GM23338 (cell line): ENCODE measurements around the gene SMIM43. TPM values are rescaled to one million over a fixed set of nuclear protein-coding genes. Genes with fewer than 3 reads are reported as not detected.

Source experiments
- ATAC-seq: fragments of 200-7000 bp; cut with Tn5 transposase; 3 replicates; pipeline ENCODE4 v1.9.1; 2020
- DNase-seq: peaks from one replicate; pipeline ENCODE4 v3.0.0-alpha.2; 2015; ENCODE audit warnings: low spot score
- H2AFZ ChIP-seq: fragments of 200-600 bp; sonication (generic); 2 replicates; pipeline ENCODE4 v1.8.0; 2016; ENCODE audit warnings: antibody characterized with exemption, mild to moderate bottlenecking, moderate library complexity
- H3F3A ChIP-seq: fragments of 200-600 bp; sonication (generic); replicated peaks from 2 replicates; pipeline ENCODE4 v1.8.0; 2017; ENCODE audit warnings: antibody characterized with exemption, mixed run types, low read depth
- H3K27ac ChIP-seq: fragments of 200-600 bp; sonication (generic); 2 replicates; pipeline ENCODE4 v1.6.1; 2016; ENCODE audit warnings: low read depth
- H3K27me3 ChIP-seq: fragments of 200-600 bp; sonication (generic); 2 replicates; pipeline ENCODE4 v1.8.0; 2016; ENCODE audit warnings: mild to moderate bottlenecking, mixed run types, moderate library complexity; ENCODE audit not compliant: insufficient read depth
- H3K36me3 ChIP-seq: fragments of 200-600 bp; sonication (generic); 2 replicates; pipeline ENCODE4 v1.8.0; 2016; ENCODE audit warnings: mild to moderate bottlenecking; ENCODE audit not compliant: insufficient read depth
- H3K4me1 ChIP-seq: fragments of 200-600 bp; sonication (generic); 2 replicates; pipeline ENCODE4 v1.8.0; 2016; ENCODE audit warnings: mild to moderate bottlenecking, moderate library complexity; ENCODE audit not compliant: insufficient read depth
- H3K4me2 ChIP-seq: fragments of 200-600 bp; sonication (generic); 2 replicates; pipeline ENCODE4 v1.7.1; 2017; ENCODE audit warnings: mixed run types
- H3K4me3 ChIP-seq: fragments of 200-600 bp; sonication (generic); 2 replicates; pipeline ENCODE4 v1.6.1; 2016; ENCODE audit warnings: mixed run types
- H3K79me2 ChIP-seq: fragments of 200-600 bp; sonication (generic); replicated peaks from 2 replicates; pipeline ENCODE4 v1.8.0; 2017; ENCODE audit warnings: mild to moderate bottlenecking; ENCODE audit not compliant: insufficient read depth
- H3K9me2 ChIP-seq: fragments of 200-600 bp; sonication (generic); 2 replicates; pipeline ENCODE4 v1.8.0; 2017; ENCODE audit not compliant: insufficient read depth
- H4K20me1 ChIP-seq: fragments of 200-600 bp; sonication (generic); replicated peaks from 2 replicates; pipeline ENCODE4 v1.8.0; 2017; ENCODE audit warnings: mild to moderate bottlenecking; ENCODE audit not compliant: insufficient read depth
- H3K27ac Mint-ChIP-seq: 2 replicates; pipeline ENCODE4 v1.8.0; 2020; ENCODE audit warnings: inconsistent platforms, mild to moderate bottlenecking, moderate library complexity, mixed read lengths
- H3K27me3 Mint-ChIP-seq: 3 replicates; pipeline ENCODE4 v1.8.0; 2022; ENCODE audit warnings: low read depth, mild to moderate bottlenecking, moderate library complexity, mixed read lengths, inconsistent platforms; ENCODE audit not compliant: insufficient read depth, poor library complexity
- H3K36me3 Mint-ChIP-seq: 3 replicates; pipeline ENCODE4 v1.8.0; 2021; ENCODE audit warnings: low read depth, mild to moderate bottlenecking, inconsistent platforms, moderate library complexity, mixed read lengths
- H3K4me1 Mint-ChIP-seq: 3 replicates; pipeline ENCODE4 v1.8.0; 2020; ENCODE audit warnings: mild to moderate bottlenecking, inconsistent platforms, mixed read lengths
- H3K4me3 Mint-ChIP-seq: 3 replicates; pipeline ENCODE4 v1.8.0; 2021; ENCODE audit warnings: moderate library complexity, mild to moderate bottlenecking, inconsistent platforms, mixed read lengths
- H3K9me3 Mint-ChIP-seq: 3 replicates; pipeline ENCODE4 v1.8.0; 2020; ENCODE audit warnings: moderate library complexity, mild to moderate bottlenecking, inconsistent platforms, mixed read lengths
- CREB1 ChIP-seq: fragments of 250-450 bp; sonication (Bioruptor Pico); IDR thresholded peaks from 2 replicates; pipeline ENCODE4 v1.5.0; 2020; ENCODE audit warnings: low read depth, mild to moderate bottlenecking, moderate library complexity
- EZH2phosphoT487 ChIP-seq: fragments of 200-600 bp; sonication (generic); IDR thresholded peaks from one replicate; pipeline ENCODE4 v1.8.1; 2018; ENCODE audit warnings: antibody characterized with exemption; ENCODE audit not compliant: unreplicated experiment
- JUNB ChIP-seq: IDR thresholded peaks from one replicate; pipeline ENCODE4 v1.6.1; 2016; ENCODE audit warnings: antibody characterized with exemption; ENCODE audit not compliant: unreplicated experiment
- POLR2AphosphoS5 ChIP-seq: IDR thresholded peaks from 2 replicates; pipeline ENCODE4 v1.6.1; 2016; ENCODE audit warnings: antibody characterized with exemption, low read depth
- STAT1 ChIP-seq: IDR thresholded peaks from one replicate; pipeline ENCODE4 v1.6.1; 2016; ENCODE audit warnings: antibody characterized with exemption; ENCODE audit not compliant: unreplicated experiment
- ZNF462 ChIP-seq: fragments of 250-450 bp; sonication (Bioruptor Pico); IDR thresholded peaks from 2 replicates; pipeline ENCODE4 v1.5.0; 2020; ENCODE audit warnings: mild to moderate bottlenecking, moderate library complexity
- polyA plus RNA-seq: library from polyadenylated mRNA; unstranded; fragments of >200 nt; fragmentation: Nextera tagmentation; extraction: Ambion mirVana; gene quantifications from 2 replicates; pipeline ENCODE4 v1.2.1, GENCODE V29; 2016
- total RNA-seq: library from RNA; depleted of rRNA; stranded (reverse); fragments of >200 nt; shearing (Covaris generic); gene quantifications from 2 replicates; pipeline ENCODE4 v1.2.3, GENCODE V29; 2014

SMIM43 gene
- total and polyA plus RNA-seq, 2 experiments from 2014 or later, result 0.26 to 0.56 TPM

DNA sequence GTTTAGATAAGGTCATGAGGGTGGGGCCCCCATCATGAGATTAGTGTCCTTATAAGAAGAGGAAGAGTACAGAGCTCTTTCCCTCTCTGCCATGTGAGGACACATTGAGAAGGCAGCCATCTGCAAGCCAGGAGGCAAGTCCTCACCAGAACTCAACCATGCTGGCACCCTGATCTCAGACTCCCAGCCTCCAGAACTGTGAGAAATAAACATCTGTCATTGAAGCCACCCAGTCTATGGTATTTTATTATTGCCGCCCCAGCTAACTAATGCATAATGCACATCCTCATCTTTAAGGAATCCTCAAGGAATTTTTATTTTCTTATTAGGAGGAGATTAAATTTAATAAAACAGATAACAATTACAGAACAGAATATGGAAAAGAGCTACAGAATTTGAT is 19.4 kb upstream of the SMIM43 start:
- TF ChIP-seq JUNB (no peak), CREB1 (CRISPR knock-in tag) (no peak), POLR2AphosphoS5 (no peak), STAT1 (no peak), ZNF462 (no peak)
- Histone ChIP-seq H3K9me2 (no peaks in the 10 kb centered on the region), H3K36me3 (no peaks in the 10 kb centered on the region), H3K27me3 (no peaks in the 10 kb centered on the region), H3K79me2 (no peaks in the 10 kb centered on the region), H2AFZ (no peak overlapping the region), H4K20me1 (no peaks in the 10 kb centered on the region), H3F3A (no peaks in the 10 kb centered on the region), H3K27ac (no peak overlapping the region), H3K4me2 (no peak overlapping the region), H3K4me3 (no peak overlapping the region), H3K4me1 (no peaks in the 10 kb centered on the region)
- DNase-seq (no peak), ATAC-seq (no peak)
- Mint-ChIP-seq H3K9me3 (no peaks in the 10 kb centered on the region), H3K36me3 (no peaks in the 10 kb centered on the region), H3K4me1 (peaks cover 8% of the 10 kb centered on the region), H3K4me3 (no peak overlapping the region), H3K27ac (no peak overlapping the region), H3K27me3 (no peaks in the 10 kb centered on the region)

- no peak overlapping the region for H3K4me3 ChIP-seq
- Mint-ChIP-seq H3K4me3 (no peak overlapping the region), H3K4me1 (peaks cover 7% of the 10 kb centered on the region), H3K9me3 (no peaks in the 10 kb centered on the region), H3K27me3 (no peaks in the 10 kb centered on the region), H3K27ac (no peak overlapping the region), H3K36me3 (no peaks in the 10 kb centered on the region)
- no peak for DNase-seq
- H3K36me3 ChIP-seq, result no peaks in the 10 kb centered on the region
- no peaks in the 10 kb centered on the region for H3K27me3 ChIP-seq
- H2AFZ ChIP-seq, result no peak overlapping the region
- no peaks in the 10 kb centered on the region for H3K4me1 ChIP-seq
- no peak overlapping the region for H3K4me2 ChIP-seq
- H3K27ac ChIP-seq, result no peak overlapping the region
- no peak for ATAC-seq
- no peaks in the 10 kb centered on the region for H3K79me2 ChIP-seq
- H3F3A ChIP-seq, result no peaks in the 10 kb centered on the region
- no peak for TF ChIP-seq POLR2AphosphoS5
- no peak for TF ChIP-seq CREB1 (CRISPR knock-in tag)
- TF ChIP-seq EZH2phosphoT487, result no peak
- H3K9me2 ChIP-seq, result no peaks in the 10 kb centered on the region
- H4K20me1 ChIP-seq, result no peaks in the 10 kb centered on the region
These were observed 18.2 kb upstream of the SMIM43 start for GRCh38 chr4:121783210-121783609.
